NCI-H2081 (cell line): ENCODE results near the gene C1orf159.

Experiments used
- DNase-seq, 2 experiments: peaks; one replicate each; lab custom pipeline; 2025; lab: John Stamatoyannopoulos, UW

C1orf159 gene

GRCh38 chr1:1038694-1039093, 77.2 kb downstream of the C1orf159 start:
- DNase-seq: no peak

- DNase-seq: no peak
Measured at GRCh38 chr1:1037366-1038327, 78.2 kb downstream of the C1orf159 start.

- DNase-seq: no peak
Measured at GRCh38 chr1:1035291-1035943, 80.5 kb downstream of the C1orf159 start.

DNA sequence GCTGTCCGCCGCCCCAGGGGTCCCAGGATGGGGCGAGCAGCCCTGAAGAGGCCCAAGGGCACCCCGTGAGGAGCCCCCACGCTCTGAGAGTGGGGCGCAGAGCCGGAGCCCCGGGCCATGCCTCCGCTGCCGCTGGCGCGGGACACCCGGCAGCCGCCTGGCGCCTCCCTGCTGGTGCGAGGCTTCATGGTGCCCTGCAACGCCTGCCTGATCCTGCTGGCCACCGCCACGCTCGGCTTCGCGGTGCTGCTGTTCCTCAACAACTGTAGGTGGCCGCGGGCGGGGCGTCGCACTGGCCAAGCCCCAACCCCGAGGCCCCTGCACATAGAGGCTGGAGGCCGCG, 81.5 kb downstream of the C1orf159 start:
- peak in 1 of 2 experiments; percentile 3 for DNase-seq

- DNase-seq: no peak
Measured at GRCh38 chr1:1033731-1034438, 82.0 kb downstream of the C1orf159 start.

GRCh38 chr1:1033009-1033587, 82.8 kb downstream of the C1orf159 start:
- peak; percentile 87 to 89 for DNase-seq

DNA sequence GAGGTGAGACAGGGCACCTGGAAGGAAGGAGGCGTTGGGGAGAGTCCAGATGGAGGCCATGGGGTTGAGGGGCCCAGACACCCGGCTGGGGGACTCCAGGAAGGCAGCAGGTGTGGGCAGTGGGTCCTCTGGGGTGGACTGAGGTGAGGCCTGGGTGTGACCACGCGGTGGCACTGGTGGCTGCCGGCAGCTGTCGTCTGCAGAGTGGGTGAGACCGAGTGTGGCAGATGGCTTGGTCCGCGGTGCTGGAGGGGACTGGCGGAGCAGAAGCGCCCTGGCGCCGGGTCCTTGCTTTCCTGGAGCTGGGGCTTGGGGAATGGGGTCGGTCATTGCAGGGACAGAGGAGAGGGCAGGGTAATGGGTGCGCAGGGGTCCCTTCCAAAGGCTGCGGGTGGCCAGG, 83.5 kb downstream of the C1orf159 start:
- peak in 1 of 2 experiments; percentile 21 for DNase-seq
